HG02759 (cell line): ENCODE data around the gene ANKS1B.
"Not testable (repeated sequence)": the region's sequence is repeated elsewhere in the genome, so short reads cannot be mapped to it uniquely, and the experiment has no call there.

Experiments used
- ATAC-seq: cut with Tn5 transposase; IDR thresholded peaks from one replicate; pipeline ENCODE4 v1.9.1; 2021; ENCODE audit warnings: mild to moderate bottlenecking, moderate library complexity; ENCODE audit not compliant: unreplicated experiment

Gene ANKS1B

GRCh38 chr12:98852181-98852580 lies 1132.6 kb downstream of the ANKS1B start:
- ATAC-seq, result no peak

- no peak for ATAC-seq
Measured at GRCh38 chr12:98847242-98847641, 1137.5 kb downstream of the ANKS1B start.

GRCh38 chr12:98845957-98846356 lies 1138.8 kb downstream of the ANKS1B start:
- no peak for ATAC-seq

- ATAC-seq, result no peak
Measured at GRCh38 chr12:98840325-98840724, 1144.4 kb downstream of the ANKS1B start.

GRCh38 chr12:98838231-98838647 lies 1146.5 kb downstream of the ANKS1B start:
- ATAC-seq, result no peak

- not testable (repeated sequence) for ATAC-seq
Measured at GRCh38 chr12:98837134-98837752, 1147.5 kb downstream of the ANKS1B start.

- no peak for ATAC-seq
Measured at GRCh38 chr12:98830657-98831056, 1154.1 kb downstream of the ANKS1B start.

- no peak for ATAC-seq
Measured at GRCh38 chr12:98828802-98829600, 1155.7 kb downstream of the ANKS1B start.

GRCh38 chr12:98823012-98823411 lies 1161.7 kb downstream of the ANKS1B start:
- no peak for ATAC-seq

- no peak for ATAC-seq
Measured at GRCh38 chr12:98821866-98822265, 1162.9 kb downstream of the ANKS1B start.

GRCh38 chr12:98821232-98821631 lies 1163.5 kb downstream of the ANKS1B start:
- ATAC-seq, result no peak

- no peak for ATAC-seq
Measured at GRCh38 chr12:98819821-98820404, 1164.8 kb downstream of the ANKS1B start.

GRCh38 chr12:98819071-98819470 lies 1165.7 kb downstream of the ANKS1B start:
- ATAC-seq, result no peak

GRCh38 chr12:98818239-98818638 lies 1166.5 kb downstream of the ANKS1B start:
- ATAC-seq, result no peak

- no peak for ATAC-seq
Measured at GRCh38 chr12:98817742-98818141, 1167.0 kb downstream of the ANKS1B start.

GRCh38 chr12:98816720-98817119 lies 1168.0 kb downstream of the ANKS1B start:
- no peak for ATAC-seq

- ATAC-seq, result no peak
Measured at GRCh38 chr12:98814254-98814653, 1170.5 kb downstream of the ANKS1B start.

GRCh38 chr12:98812225-98812624 lies 1172.5 kb downstream of the ANKS1B start:
- no peak for ATAC-seq

- ATAC-seq, result no peak
Measured at GRCh38 chr12:98808243-98808875, 1176.4 kb downstream of the ANKS1B start.

- ATAC-seq, result no peak
Measured at GRCh38 chr12:98807187-98807586, 1177.5 kb downstream of the ANKS1B start.

GRCh38 chr12:98803468-98804209 lies 1181.1 kb downstream of the ANKS1B start:
- ATAC-seq, result no peak
